Naive thymus-derived CD8-positive, alpha-beta T cell (primary cell): Measurements from ENCODE around the gene TMEFF2. TPM values are rescaled to one million over a fixed set of nuclear protein-coding genes. Genes with fewer than 3 reads are reported as not detected.

ENCODE experiments used
- ATAC-seq, 2 donors: fragments of 150-1000 bp; cut with Tn5 transposase in 1 of 2; sonication (Bioruptor Pico), chemical (Tn5 transposase) in 1 of 2; 1 replicate in 1 of 2; 2 replicates in 1 of 2; pipeline ENCODE4 v1.10.0; 2021; ENCODE audit warnings: mild to moderate bottlenecking in 2 of 2, moderate library complexity in 2 of 2
- POLR2A ChIA-PET: fragments of 350-600 bp; sonication (Branson Sonifier 250); formaldehyde crosslinking; loops from one replicate; lab custom pipeline; 2021; ENCODE audit warnings: antibody characterized with exemption; lab: Charles Lee
- DNase-seq, 10 donors: peaks; one replicate each; pipeline versions ENCODE4 v3.0.0 to v3.0.0-alpha.2; 2020 to 2022
- H3K27ac Mint-ChIP-seq, 10 donors: one replicate each; pipeline ENCODE4 v1.8.0; 2020 to 2022; ENCODE audit warnings: mild to moderate bottlenecking in 10 of 10, mixed read lengths in 10 of 10, moderate library complexity in 4 of 10, inconsistent platforms in 1 of 10
- H3K27me3 Mint-ChIP-seq, 5 donors: one replicate each; pipeline ENCODE4 v1.8.0; 2021 to 2022; ENCODE audit warnings: mixed read lengths in 5 of 5
- H3K36me3 Mint-ChIP-seq, 3 donors: one replicate each; pipeline ENCODE4 v1.8.0; 2020 to 2022; ENCODE audit warnings: mixed read lengths in 3 of 3, mild to moderate bottlenecking in 2 of 3, inconsistent platforms in 1 of 3
- H3K4me1 Mint-ChIP-seq, 4 donors: one replicate each; pipeline ENCODE4 v1.8.0; 2021 to 2022; ENCODE audit warnings: mixed read lengths in 4 of 4
- H3K4me3 Mint-ChIP-seq, 10 donors: one replicate each; pipeline ENCODE4 v1.8.0; 2020 to 2022; ENCODE audit warnings: mild to moderate bottlenecking in 10 of 10, mixed read lengths in 10 of 10, moderate library complexity in 6 of 10, inconsistent platforms in 1 of 10
- H3K9me3 Mint-ChIP-seq, 9 donors: one replicate each; pipeline ENCODE4 v1.8.0; 2020 to 2022; ENCODE audit warnings: mixed read lengths in 9 of 9, mild to moderate bottlenecking in 3 of 9, inconsistent platforms in 1 of 9, moderate library complexity in 1 of 9
- polyA plus RNA-seq, 3 donors: library from polyadenylated mRNA; unstranded; fragments of 300-500 nt; fragmentation: Illumina TruSeq; gene quantifications; one replicate each; pipeline ENCODE4 v1.2.3, GENCODE V29; 2021
- total RNA-seq, 8 experiments: library from RNA in 2 of 8; stranded (reverse) in 2 of 8; gene quantifications; one replicate each; pipeline ENCODE4 v1.2.3 and lab custom pipeline; 2021 to 2026

TMEFF2 gene
- total and polyA plus RNA-seq, 5 experiments from 2014 or later, result not detected

DNA sequence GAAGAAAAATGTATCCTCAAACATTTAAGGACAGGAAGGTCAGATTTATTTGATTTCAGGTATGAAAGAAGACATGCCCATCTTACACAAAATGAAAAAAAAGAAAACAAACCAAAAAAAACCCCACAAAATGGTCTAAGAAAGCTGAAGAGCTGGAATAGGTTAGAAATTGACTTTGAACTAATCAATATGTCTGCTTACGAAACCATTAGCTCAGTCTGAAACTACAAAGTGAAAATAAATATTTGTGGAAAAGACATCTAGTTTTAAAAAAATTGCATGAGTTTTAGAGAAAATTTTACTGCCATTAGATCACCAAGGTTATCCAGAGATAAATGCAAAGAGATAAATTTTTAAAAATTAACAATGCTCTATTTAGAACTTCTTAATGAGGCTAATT, 125.3 kb downstream of the TMEFF2 start:
- no peaks in the 10 kb centered on the region for H3K36me3 Mint-ChIP-seq
- H3K27ac Mint-ChIP-seq, result no peak overlapping the region
- no peak for ATAC-seq
- no peak overlapping the region for H3K4me3 Mint-ChIP-seq
- peaks cover 0 to 8% (median 4%) of the 10 kb centered on the region in 5 donors for H3K27me3 Mint-ChIP-seq
- H3K4me1 Mint-ChIP-seq, result peaks cover 6 to 23% (median 18%) of the 10 kb centered on the region in 4 donors
- DNase-seq, result no peak
- POLR2A ChIA-PET, result no interaction called here
- no peaks in the 10 kb centered on the region for H3K9me3 Mint-ChIP-seq

DNA sequence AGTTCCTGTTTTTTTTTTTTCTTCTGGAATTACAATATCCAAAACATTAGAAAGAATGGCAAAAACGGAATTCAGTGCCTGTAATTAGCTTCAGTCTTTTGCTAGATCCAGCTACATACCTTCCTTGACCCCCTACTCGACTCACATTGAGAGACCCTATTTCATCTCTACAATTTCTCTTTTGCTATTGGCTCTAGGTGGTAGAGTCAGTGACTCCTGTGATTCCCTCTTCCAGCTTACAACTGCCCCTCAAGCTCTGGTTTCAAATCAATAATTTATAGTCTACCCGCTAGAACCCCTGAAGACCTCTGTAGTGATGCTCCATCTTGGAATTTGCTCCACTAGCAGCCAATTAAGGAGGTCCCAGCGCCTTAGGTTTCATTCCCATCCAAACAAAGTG, 125.8 kb downstream of the TMEFF2 start:
- Mint-ChIP-seq H3K27me3 (peaks cover 0 to 9% (median 5%) of the 10 kb centered on the region in 5 donors), H3K36me3 (no peaks in the 10 kb centered on the region), H3K4me3 (no peak overlapping the region), H3K4me1 (peaks cover 6 to 23% (median 18%) of the 10 kb centered on the region in 4 donors), H3K27ac (no peak overlapping the region), H3K9me3 (no peaks in the 10 kb centered on the region)
- POLR2A ChIA-PET, result no interaction called here
- DNase-seq (no peak), ATAC-seq (no peak)

GRCh38 chr2:192067631-192068030, 127.1 kb downstream of the TMEFF2 start:
- H3K27me3 Mint-ChIP-seq, result peaks cover 0 to 9% (median 5%) of the 10 kb centered on the region in 5 donors
- no peaks in the 10 kb centered on the region for H3K9me3 Mint-ChIP-seq
- H3K4me1 Mint-ChIP-seq, result peaks cover 3 to 15% (median 11%) of the 10 kb centered on the region in 4 donors
- no peak overlapping the region for H3K27ac Mint-ChIP-seq
- no peak overlapping the region for H3K4me3 Mint-ChIP-seq
- POLR2A ChIA-PET, result no interaction called here
- ATAC-seq (no peak), DNase-seq (no peak)
- no peaks in the 10 kb centered on the region for H3K36me3 Mint-ChIP-seq

- Mint-ChIP-seq H3K4me1 (peaks cover 0 to 6% (median under 1%) of the 10 kb centered on the region in 4 donors), H3K4me3 (no peak overlapping the region), H3K27me3 (peaks cover 0 to 13% (median 7%) of the 10 kb centered on the region in 5 donors), H3K27ac (no peak overlapping the region), H3K36me3 (no peaks in the 10 kb centered on the region), H3K9me3 (no peaks in the 10 kb centered on the region)
- ATAC-seq (no peak), DNase-seq (no peak)
- POLR2A ChIA-PET, result no interaction called here
These were observed 130.3 kb downstream of the TMEFF2 start for GRCh38 chr2:192064459-192064858.

GRCh38 chr2:192060161-192060560, 134.6 kb downstream of the TMEFF2 start:
- Mint-ChIP-seq H3K4me3 (no peak overlapping the region), H3K27me3 (peaks cover 0 to 10% (median 3%) of the 10 kb centered on the region in 5 donors), H3K36me3 (peaks cover 0 to 1% (median 0%) of the 10 kb centered on the region in 3 donors), H3K9me3 (no peaks in the 10 kb centered on the region), H3K27ac (peak overlapping the region in 1 of 10 donors; percentile 53), H3K4me1 (peaks cover 0 to 6% (median under 1%) of the 10 kb centered on the region in 4 donors)
- no peak for DNase-seq
- ATAC-seq, result no peak
- POLR2A ChIA-PET, result no interaction called here

DNA sequence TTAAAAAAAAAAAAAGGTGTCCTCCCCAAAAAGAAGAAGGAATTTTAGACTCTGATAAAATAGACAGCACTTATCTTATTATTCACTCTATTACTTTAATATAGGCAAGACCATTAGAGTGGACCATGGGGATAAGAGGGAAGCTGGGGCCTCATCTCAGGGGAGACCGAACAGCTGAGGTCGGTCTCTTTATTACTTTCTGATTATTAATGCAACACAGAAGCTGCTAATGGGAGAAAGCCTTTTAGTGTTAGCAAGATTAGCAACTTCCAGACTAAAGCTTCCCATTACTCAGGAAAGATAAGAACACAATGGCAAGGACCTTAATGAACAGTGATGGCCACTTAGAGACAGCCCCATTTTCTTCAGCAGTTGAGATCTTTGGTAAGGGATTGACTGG, 135.5 kb downstream of the TMEFF2 start:
- Mint-ChIP-seq H3K4me1 (peaks cover 0 to 6% (median under 1%) of the 10 kb centered on the region in 4 donors), H3K27ac (no peak overlapping the region), H3K27me3 (peaks cover 0 to 8% (median 2%) of the 10 kb centered on the region in 5 donors), H3K36me3 (peaks cover 0 to 1% (median 0%) of the 10 kb centered on the region in 3 donors), H3K4me3 (no peak overlapping the region), H3K9me3 (no peaks in the 10 kb centered on the region)
- POLR2A ChIA-PET, result no interaction called here
- DNase-seq (no peak), ATAC-seq (no peak)

- H3K36me3 Mint-ChIP-seq, result peaks cover 0 to 1% (median 0%) of the 10 kb centered on the region in 3 donors
- POLR2A ChIA-PET, result no interaction called here
- peaks cover 0 to 11% (median 2%) of the 10 kb centered on the region in 5 donors for H3K27me3 Mint-ChIP-seq
- no peak overlapping the region for H3K27ac Mint-ChIP-seq
- no peaks in the 10 kb centered on the region for H3K4me1 Mint-ChIP-seq
- no peak for ATAC-seq
- H3K4me3 Mint-ChIP-seq, result no peak overlapping the region
- no peak for DNase-seq
- H3K9me3 Mint-ChIP-seq, result no peaks in the 10 kb centered on the region
These were observed 140.8 kb downstream of the TMEFF2 start for GRCh38 chr2:192053921-192054320.

GRCh38 chr2:192051533-192051932, 143.2 kb downstream of the TMEFF2 start:
- Mint-ChIP-seq H3K27me3 (peaks cover 0 to 11% (median 2%) of the 10 kb centered on the region in 5 donors), H3K36me3 (peaks cover 0 to 1% (median 0%) of the 10 kb centered on the region in 3 donors), H3K4me1 (no peaks in the 10 kb centered on the region), H3K27ac (no peak overlapping the region), H3K9me3 (no peaks in the 10 kb centered on the region), H3K4me3 (no peak overlapping the region)
- DNase-seq, result no peak
- ATAC-seq, result no peak
- POLR2A ChIA-PET, result no interaction called here

DNA sequence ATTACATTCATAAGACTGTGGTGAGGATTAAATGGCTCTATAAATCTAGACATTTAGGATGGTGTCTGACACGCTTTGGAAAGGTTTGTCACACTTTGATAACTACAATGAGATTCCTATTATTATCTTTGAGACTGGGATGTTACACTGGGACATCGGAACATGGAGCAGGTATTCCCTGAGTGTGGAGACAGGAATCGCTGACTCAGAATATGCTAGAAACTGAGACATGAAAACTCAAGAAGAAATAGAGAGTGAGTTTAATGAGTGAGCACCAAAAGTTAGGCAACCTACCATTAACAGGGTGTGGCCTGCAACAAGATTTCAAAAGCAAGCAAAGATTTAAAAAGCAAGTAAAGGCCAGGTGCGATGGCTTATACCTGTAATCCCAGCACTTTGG, 145.4 kb downstream of the TMEFF2 start:
- no peaks in the 10 kb centered on the region for H3K9me3 Mint-ChIP-seq
- H3K4me1 Mint-ChIP-seq, result no peaks in the 10 kb centered on the region
- no peak for ATAC-seq
- no peaks in the 10 kb centered on the region for H3K36me3 Mint-ChIP-seq
- H3K27ac Mint-ChIP-seq, result no peak overlapping the region
- DNase-seq, result no peak
- H3K4me3 Mint-ChIP-seq, result no peak overlapping the region
- peaks cover 0 to 10% (median 0%) of the 10 kb centered on the region in 5 donors for H3K27me3 Mint-ChIP-seq
- POLR2A ChIA-PET, result no interaction called here

GRCh38 chr2:192047315-192048107, 147.2 kb downstream of the TMEFF2 start:
- Mint-ChIP-seq H3K4me3 (no peak overlapping the region), H3K9me3 (no peaks in the 10 kb centered on the region), H3K4me1 (no peaks in the 10 kb centered on the region), H3K27me3 (peaks cover 0 to 3% (median 0%) of the 10 kb centered on the region in 5 donors), H3K27ac (no peak overlapping the region), H3K36me3 (no peaks in the 10 kb centered on the region)
- no peak for DNase-seq
- no peak for ATAC-seq
- POLR2A ChIA-PET, result no interaction called here

GRCh38 chr2:192044496-192044895, 150.2 kb downstream of the TMEFF2 start:
- peaks cover 0 to 3% (median 0%) of the 10 kb centered on the region in 5 donors for H3K27me3 Mint-ChIP-seq
- no peak overlapping the region for H3K4me3 Mint-ChIP-seq
- POLR2A ChIA-PET, result no interaction called here
- no peak for ATAC-seq
- no peak for DNase-seq
- no peaks in the 10 kb centered on the region for H3K9me3 Mint-ChIP-seq
- no peaks in the 10 kb centered on the region for H3K4me1 Mint-ChIP-seq
- H3K27ac Mint-ChIP-seq, result no peak overlapping the region
- H3K36me3 Mint-ChIP-seq, result no peaks in the 10 kb centered on the region

DNA sequence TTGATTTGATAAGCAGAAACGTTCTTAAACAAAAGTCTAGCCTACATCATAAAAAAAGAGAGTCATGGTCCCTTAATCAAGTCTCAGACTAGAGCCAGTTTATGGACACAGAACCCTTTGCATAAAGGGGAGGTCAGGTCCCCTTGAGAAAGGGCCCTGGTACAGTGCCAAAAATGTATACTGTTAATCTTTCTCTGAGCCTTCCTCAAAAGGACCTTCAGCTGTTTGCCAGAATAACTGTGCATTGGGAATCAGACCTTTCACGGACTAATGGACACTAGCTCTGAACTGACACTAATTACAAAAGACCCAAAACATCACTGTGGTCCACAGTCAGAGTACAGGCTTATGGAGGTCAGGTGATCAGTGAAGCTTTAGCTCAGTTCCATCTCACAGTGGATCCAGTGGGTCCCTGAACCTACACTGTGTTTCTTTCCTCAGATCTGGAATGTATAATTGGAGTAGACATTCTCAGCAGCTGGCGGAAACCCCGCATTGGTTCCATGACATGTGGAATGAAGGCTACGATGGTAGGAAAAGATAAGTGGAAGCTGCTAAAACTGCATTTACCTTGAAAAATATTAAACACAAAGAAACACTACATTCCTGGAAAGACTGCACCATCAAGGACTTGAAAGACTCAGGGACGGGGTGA, 151.4 kb downstream of the TMEFF2 start:
- Mint-ChIP-seq H3K27me3 (no peaks in the 10 kb centered on the region), H3K4me3 (no peak overlapping the region), H3K9me3 (no peaks in the 10 kb centered on the region), H3K4me1 (no peaks in the 10 kb centered on the region), H3K27ac (no peak overlapping the region), H3K36me3 (no peaks in the 10 kb centered on the region)
- ATAC-seq, result no peak
- POLR2A ChIA-PET, result no interaction called here
- no peak for DNase-seq

DNA sequence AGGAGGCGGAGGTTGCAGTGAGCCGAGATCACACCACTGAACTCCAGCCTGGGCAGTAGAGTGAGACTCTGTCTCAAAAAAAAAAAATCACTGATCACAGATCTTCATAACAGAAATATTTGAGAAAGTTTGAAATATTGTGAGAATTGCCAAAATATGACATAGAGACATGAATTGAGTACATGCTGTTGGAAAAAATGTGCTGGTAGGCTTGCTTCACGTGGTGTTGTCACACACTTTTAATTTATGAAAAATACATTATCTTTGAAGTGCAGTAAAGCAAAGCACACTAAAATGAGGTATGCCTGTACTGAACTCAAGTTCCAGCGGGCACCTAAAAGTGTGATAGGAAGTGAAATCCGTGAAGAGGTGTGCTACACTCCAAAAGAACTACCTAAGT, 152.6 kb downstream of the TMEFF2 start:
- H3K36me3 Mint-ChIP-seq, result no peaks in the 10 kb centered on the region
- ATAC-seq (no peak), DNase-seq (no peak)
- no peaks in the 10 kb centered on the region for H3K9me3 Mint-ChIP-seq
- POLR2A ChIA-PET, result no interaction called here
- no peak overlapping the region for H3K4me3 Mint-ChIP-seq
- no peak overlapping the region for H3K27ac Mint-ChIP-seq
- H3K27me3 Mint-ChIP-seq, result no peaks in the 10 kb centered on the region
- no peaks in the 10 kb centered on the region for H3K4me1 Mint-ChIP-seq
